Activated gamma-delta T cell (primary cell): ENCODE results near the gene PHACTR3.
"Not testable (repeated sequence)": the region's sequence is repeated elsewhere in the genome, so short reads cannot be mapped to it uniquely, and the experiment has no call there.

ENCODE experiments used
- DNase-seq: peaks from one replicate; lab custom pipeline; 2025; lab: John Stamatoyannopoulos, UW

Gene PHACTR3

GRCh38 chr20:59828125-59829053 lies 224.0 kb downstream of the PHACTR3 start:
- no peak for DNase-seq

GRCh38 chr20:59829054-59829785 lies 224.9 kb downstream of the PHACTR3 start:
- DNase-seq = no peak

- no peak for DNase-seq
Observed at GRCh38 chr20:59829786-59830664, 225.7 kb downstream of the PHACTR3 start.

GRCh38 chr20:59830665-59831023 lies 226.3 kb downstream of the PHACTR3 start:
- DNase-seq = no peak

GRCh38 chr20:59831024-59831915 lies 226.9 kb downstream of the PHACTR3 start:
- DNase-seq = no peak

GRCh38 chr20:59831916-59832270 lies 227.6 kb downstream of the PHACTR3 start:
- no peak for DNase-seq

DNA sequence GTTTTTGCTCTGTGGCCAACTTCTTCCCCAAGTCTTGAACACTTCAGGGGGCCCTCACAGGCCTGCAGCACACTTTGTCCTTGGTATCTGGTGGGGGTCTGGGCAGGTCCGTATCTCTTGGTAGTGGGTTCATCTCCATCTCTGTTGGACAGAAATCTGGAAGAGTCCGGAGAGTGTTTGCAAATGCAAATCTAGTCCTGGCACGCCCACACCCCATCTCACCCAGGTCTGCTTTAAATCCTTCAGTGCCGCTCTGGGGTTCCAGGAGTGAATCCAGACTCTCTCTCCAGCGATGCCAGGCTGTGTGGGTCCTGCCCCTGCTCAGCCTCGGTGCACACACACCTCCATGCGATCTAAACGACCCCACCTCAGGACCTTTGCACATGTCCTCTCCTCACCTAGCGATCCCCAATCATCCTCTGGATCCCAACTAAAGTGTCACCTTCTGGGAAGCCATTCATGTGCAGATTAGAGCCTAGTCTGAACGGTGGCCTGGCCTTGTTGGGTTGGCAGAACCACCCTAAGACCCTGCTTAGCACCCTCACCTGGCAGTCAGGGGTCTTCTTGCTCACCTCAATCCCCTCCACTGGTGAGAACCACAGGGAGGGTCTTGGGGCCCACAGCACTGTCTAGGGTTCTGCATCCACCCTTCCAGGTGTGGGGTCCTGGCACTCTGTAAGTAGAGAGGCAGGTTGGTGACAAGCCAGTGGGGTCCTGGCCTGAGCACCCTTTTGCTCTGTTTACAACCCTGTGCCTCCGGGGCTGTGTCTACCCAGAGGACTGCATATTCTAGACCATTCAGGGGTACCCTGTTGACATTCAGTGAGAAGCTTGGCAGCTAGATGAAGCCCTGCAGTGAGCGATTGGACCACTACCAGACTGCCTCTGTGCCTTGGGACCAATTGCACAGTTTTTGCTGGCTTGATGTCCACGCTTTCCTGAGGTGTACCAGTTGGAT lies 228.3 kb downstream of the PHACTR3 start:
- no peak for DNase-seq

- DNase-seq = no peak
Observed at GRCh38 chr20:59835057-59835447, 230.7 kb downstream of the PHACTR3 start.

- DNase-seq = no peak
Observed at GRCh38 chr20:59835448-59836395, 231.4 kb downstream of the PHACTR3 start.

DNA sequence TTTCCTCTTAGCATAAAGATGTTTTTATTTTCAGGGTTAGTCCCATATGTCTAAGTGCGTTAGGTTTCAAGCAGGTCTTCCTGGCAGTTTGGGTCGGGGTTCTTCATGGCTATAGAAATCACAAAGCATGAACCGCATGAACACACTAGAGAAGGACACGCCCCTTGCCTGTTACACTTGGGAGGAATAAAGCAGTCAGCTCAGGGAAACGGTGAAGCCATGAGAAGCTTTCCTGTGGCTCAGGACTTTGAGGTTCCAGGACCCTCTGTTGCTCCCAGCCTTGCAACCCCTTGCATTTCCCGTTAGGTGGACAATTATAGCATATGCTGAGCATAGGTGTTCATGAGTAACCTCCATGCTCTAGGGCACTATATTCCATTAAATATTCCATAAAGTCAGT lies 232.4 kb downstream of the PHACTR3 start:
- no peak for DNase-seq

GRCh38 chr20:59837623-59838394 lies 233.5 kb downstream of the PHACTR3 start:
- DNase-seq = no peak

GRCh38 chr20:59839400-59839799 lies 235.1 kb downstream of the PHACTR3 start:
- DNase-seq = no peak

GRCh38 chr20:59845472-59845871 lies 241.1 kb downstream of the PHACTR3 start:
- no peak for DNase-seq

DNA sequence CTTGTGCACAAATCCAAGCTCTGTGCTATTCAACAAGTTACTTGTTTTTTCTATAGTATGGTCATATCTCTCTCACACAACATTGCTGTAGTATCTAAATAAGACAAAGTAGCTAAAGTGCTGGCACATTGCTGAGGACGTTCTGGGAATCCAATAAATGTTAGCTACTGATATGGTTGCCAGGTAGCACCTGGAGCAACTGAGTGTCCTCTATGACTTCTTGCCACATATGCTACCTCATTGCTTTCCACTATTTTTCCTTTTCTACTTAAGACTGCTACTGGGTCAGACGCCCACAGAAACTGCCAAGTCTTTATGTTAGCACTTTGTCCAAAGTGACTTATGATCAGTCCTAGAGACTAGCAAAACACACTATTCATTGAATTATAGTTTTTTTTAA lies 243.8 kb downstream of the PHACTR3 start:
- DNase-seq = no peak

- no peak for DNase-seq
Observed at GRCh38 chr20:59850018-59850641, 245.8 kb downstream of the PHACTR3 start.

GRCh38 chr20:59856526-59856925 lies 252.2 kb downstream of the PHACTR3 start:
- DNase-seq = not testable (repeated sequence)

DNA sequence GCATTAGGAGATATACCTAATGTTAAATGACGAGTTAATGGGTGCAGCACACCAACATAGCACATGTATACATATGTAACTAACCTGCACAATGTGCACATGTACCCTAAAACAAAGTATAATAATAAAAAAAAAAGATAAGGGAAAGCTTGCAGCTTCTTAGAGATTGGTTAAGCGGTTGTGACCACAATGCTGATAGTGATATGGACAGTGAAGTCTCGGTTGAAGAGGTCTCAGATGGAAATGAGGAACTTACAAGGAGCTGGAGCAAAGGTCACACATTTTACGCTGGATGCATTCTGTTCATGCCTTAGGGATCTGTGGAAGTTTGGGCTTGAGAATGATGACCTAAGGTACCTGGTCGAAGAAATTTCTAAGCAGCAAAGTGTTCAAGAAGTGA lies 252.6 kb downstream of the PHACTR3 start:
- not testable (repeated sequence) for DNase-seq

DNA sequence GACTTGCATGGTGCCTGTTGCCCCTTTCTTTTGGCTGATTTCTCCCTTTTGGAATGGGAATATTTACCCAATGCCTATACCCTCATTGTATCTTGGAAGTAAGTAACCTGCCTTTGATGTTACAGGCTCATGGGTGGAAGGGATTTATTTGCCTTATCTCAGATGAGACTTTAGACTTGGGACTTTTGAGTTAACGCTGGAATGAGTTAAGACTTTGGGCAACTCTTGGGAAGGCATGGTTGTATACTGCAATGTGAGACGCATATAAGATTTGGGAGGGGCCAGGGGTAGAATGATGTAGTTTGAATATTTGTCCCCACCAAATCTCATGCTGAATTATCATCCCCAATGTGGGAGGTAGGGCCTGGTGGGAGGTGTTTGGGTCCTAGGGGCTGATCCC lies 253.6 kb downstream of the PHACTR3 start:
- DNase-seq = no peak
